Measurements from ENCODE around the gene RFTN2.

- TF ChIP-seq CTCF (IDR thresholded peaks at IDR 0.05; ENCODE audit: poor library complexity, severe bottlenecking) = no peak
- no peak for TF ChIP-seq EP300 (conservative IDR thresholded peaks at IDR 0.05; ENCODE audit: poor library complexity, severe bottlenecking)
- TF ChIP-seq POLR2AphosphoS5 (IDR thresholded peaks at IDR 0.05) = no peak
- TF ChIP-seq EZH2 (IDR thresholded peaks at IDR 0.05; ENCODE audit: borderline replicate concordance, insufficient read depth, low read length, poor library complexity, severe bottlenecking) = no peak
- no peak for TF ChIP-seq REST (IDR thresholded peaks at IDR 0.05; ENCODE audit: borderline replicate concordance)
- no peak for TF ChIP-seq SMC3 (conservative IDR thresholded peaks at IDR 0.05; ENCODE audit: poor library complexity)
- no peak for TF ChIP-seq RAD21 (conservative IDR thresholded peaks at IDR 0.05)
- no peak for TF ChIP-seq TAF1 (IDR thresholded peaks at IDR 0.05; ENCODE audit: low read depth)
- no peak for TF ChIP-seq MXI1 (conservative IDR thresholded peaks at IDR 0.05; ENCODE audit: poor library complexity, severe bottlenecking)
Observed at GRCh38 chr2:197575987-197576386, 99.4 kb downstream of the RFTN2 start.

Measured in neural cell (in vitro differentiated cells).